ENCODE data around the gene PYCR2. TPM values are rescaled to one million over a fixed set of nuclear protein-coding genes. Genes with fewer than 3 reads are reported as not detected.
"Not testable (repeated sequence)": the region's sequence is repeated elsewhere in the genome, so short reads cannot be mapped to it uniquely, and the experiment has no call there.

PYCR2 gene
- total RNA-seq, 2 donors from 2014 or later = 34.0 to 61.6 TPM

GRCh38 chr1:225889743-225890142 is 34.3 kb downstream of the PYCR2 start:
- no peak for TF ChIP-seq CTCF (IDR thresholded peaks at IDR 0.05)
- Histone ChIP-seq H3K27ac (peak overlapping the region; percentile 89), H3K4me3 (no peak overlapping the region), H3K4me1 (peaks cover 5% of the 10 kb centered on the region), H3K9ac (ENCODE audit: low read depth in 2 of 2, low read length in 2 of 2) (peak overlapping the region in 1 of 2 donors; percentile 93), H3K36me3 (no peaks in the 10 kb centered on the region), H3K9me3 (no peaks in the 10 kb centered on the region), H3K27me3 (no peaks in the 10 kb centered on the region)
- DNase-seq = no peak
- intact Hi-C loops (cut with DNase I) = no loop called here

- no peaks in the 10 kb centered on the region for H3K36me3 ChIP-seq
- DNase-seq = peak; percentile 83
Measured at GRCh38 chr1:225888898-225889601, 35.0 kb downstream of the PYCR2 start, which contains the start of gene LEFTY1. LEFTY1 (minus strand) TSS chr1:225889146; CDS start chr1:225889066, 80 bp downstream.

GRCh38 chr1:225888289-225888897 is 35.7 kb downstream of the PYCR2 start:
- intact Hi-C loops (cut with DNase I) = no loop called here
- DNase-seq = no peak
- Histone ChIP-seq H3K9ac (ENCODE audit: low read depth in 2 of 2, low read length in 2 of 2) (peak overlapping the region; percentile 68 to 93), H3K27me3 (no peaks in the 10 kb centered on the region), H3K4me1 (peaks cover 5% of the 10 kb centered on the region), H3K4me3 (peak overlapping the region; percentile 30), H3K36me3 (no peaks in the 10 kb centered on the region), H3K27ac (peak overlapping the region; percentile 89), H3K9me3 (no peaks in the 10 kb centered on the region)
- TF ChIP-seq CTCF (IDR thresholded peaks at IDR 0.05) = no peak

More at GRCh38 chr1:225888898-225889601, 35.0 kb downstream of the PYCR2 start, which contains the start of gene LEFTY1:
- H3K4me3 ChIP-seq = peak within 1 kb of the TSS; percentile 30
- peak within 1 kb of the TSS; percentile 68 to 93 for H3K9ac ChIP-seq (ENCODE audit: low read depth in 2 of 2, low read length in 2 of 2)
- H3K9me3 ChIP-seq = no peaks in the 10 kb centered on the region
- H3K27me3 ChIP-seq = no peaks in the 10 kb centered on the region
- H3K27ac ChIP-seq = peak within 1 kb of the TSS; percentile 89
- peaks cover 5% of the 10 kb centered on the region for H3K4me1 ChIP-seq
- no peak for TF ChIP-seq CTCF (IDR thresholded peaks at IDR 0.05)
- intact Hi-C loops (cut with DNase I) = no loop called here

- DNase-seq; intact Hi-C loops (cut with DNase I); H3K4me1 ChIP-seq; H3K27me3 ChIP-seq; H3K9me3 ChIP-seq; H3K36me3 ChIP-seq: not testable (repeated sequence)
- peak overlapping the region; percentile 30 for H3K4me3 ChIP-seq
- H3K9ac ChIP-seq (ENCODE audit: low read depth in 2 of 2, low read length in 2 of 2) = peak overlapping the region; percentile 68 to 93
- H3K27ac ChIP-seq = peak overlapping the region; percentile 89
Measured at GRCh38 chr1:225887554-225888288, 36.3 kb downstream of the PYCR2 start.

GRCh38 chr1:225887030-225887314 is 37.1 kb downstream of the PYCR2 start:
- intact Hi-C loops (cut with DNase I) = no loop called here
- H3K4me1 ChIP-seq = peaks cover 5% of the 10 kb centered on the region
- peak overlapping the region in 1 of 2 donors; percentile 61 for H3K9ac ChIP-seq (ENCODE audit: low read depth in 2 of 2, low read length in 2 of 2)
- no peak for TF ChIP-seq CTCF (IDR thresholded peaks at IDR 0.05)
- H3K4me3 ChIP-seq = peak overlapping the region; percentile 30
- H3K27ac ChIP-seq = peak overlapping the region; percentile 56
- H3K27me3 ChIP-seq = no peaks in the 10 kb centered on the region
- no peaks in the 10 kb centered on the region for H3K36me3 ChIP-seq
- no peaks in the 10 kb centered on the region for H3K9me3 ChIP-seq
- no peak for DNase-seq
